K562 (cell line): ENCODE data around the gene GATB.

Experiments used
- BRF2 ChIP-seq: IDR thresholded peaks from 3 replicates; pipeline ENCODE4 v1.6.1; 2011; ENCODE audit warnings: borderline replicate concordance, mild to moderate bottlenecking; ENCODE audit not compliant: insufficient read length, insufficient read depth
- CREB1 ChIP-seq, 2 experiments: sonication (generic) in 1 of 2; formaldehyde crosslinking in 1 of 2; IDR thresholded peaks; 2 replicates each; pipeline versions ENCODE4 v1.6.1 to v1.8.0; 2012 to 2022; ENCODE audit warnings: inconsistent platforms in 1 of 2, mild to moderate bottlenecking in 1 of 2, missing genetic modification reagents in 1 of 2, moderate library complexity in 1 of 2
- FOXM1 ChIP-seq, 2 experiments: fragments of 450-650 bp in 1 of 2; sonication (generic) in 1 of 2; formaldehyde crosslinking in 1 of 2; IDR thresholded peaks; 2 replicates each; pipeline versions ENCODE4 v1.6.1 to v1.9.0; 2017 to 2022; ENCODE audit warnings: low read depth in 2 of 2, mild to moderate bottlenecking in 2 of 2, missing genetic modification reagents in 1 of 2, moderate library complexity in 1 of 2
- HCFC1 ChIP-seq: IDR thresholded peaks from 2 replicates; pipeline ENCODE4 v1.6.1; 2012; ENCODE audit warnings: low read depth, low read length, improper control_type of control experiment
- MYC ChIP-seq, 2 experiments: fragments of 250-450 bp in 1 of 2; sonication (Bioruptor Pico) in 1 of 2; IDR thresholded peaks; 2 replicates each; pipeline versions ENCODE4 v1.5.1 to v1.6.1; 2012 to 2021; ENCODE audit warnings: low read depth in 2 of 2, borderline replicate concordance in 1 of 2, improper control_type of control experiment in 1 of 2, low read length in 1 of 2, mild to moderate bottlenecking in 1 of 2, moderate library complexity in 1 of 2
- PHF8 ChIP-seq: fragments of 200-600 bp; sonication (generic); IDR thresholded peaks from 2 replicates; pipeline ENCODE4 v1.6.1; 2012; ENCODE audit warnings: mixed run types, mild to moderate bottlenecking, inconsistent platforms, low read length, moderate library complexity, borderline replicate concordance
- RFX5 ChIP-seq: IDR thresholded peaks from 2 replicates; pipeline ENCODE4 v1.6.1; 2011; ENCODE audit warnings: low read depth, mild to moderate bottlenecking, improper control_type of control experiment, low read length
- SMARCE1 ChIP-seq: fragments of 450-650 bp; IDR thresholded peaks from 2 replicates; pipeline ENCODE4 v1.7.1; 2016; ENCODE audit warnings: mild to moderate bottlenecking
- SPI1 ChIP-seq: IDR thresholded peaks from 2 replicates; pipeline ENCODE4 v1.6.1; 2011; ENCODE audit warnings: low read depth, low read length, control low read depth, borderline replicate concordance
- TAF1 ChIP-seq: IDR thresholded peaks from 2 replicates; pipeline ENCODE4 v1.6.1; 2011; ENCODE audit warnings: mild to moderate bottlenecking, low read length, moderate library complexity; ENCODE audit not compliant: insufficient read depth, control insufficient read depth, severe bottlenecking; ENCODE audit errors: extremely low read depth
- ZNF696 ChIP-seq: fragments of 250-450 bp; sonication (Bioruptor Pico); conservative IDR thresholded peaks from 2 replicates; pipeline ENCODE4 v1.4.0; 2020; ENCODE audit warnings: mild to moderate bottlenecking, moderate library complexity
- ZNF830 ChIP-seq: fragments of 250-450 bp; sonication (Bioruptor Pico); IDR thresholded peaks from 2 replicates; pipeline ENCODE4 v1.5.0; 2021; ENCODE audit warnings: mild to moderate bottlenecking
- TF ChIP-seq, protein P1 (sequence below): fragments of 250-450 bp; sonication (Bioruptor Pico); IDR thresholded peaks from 2 replicates; pipeline ENCODE4 v1.9.0; 2021; ENCODE audit warnings: mild to moderate bottlenecking

DNA sequence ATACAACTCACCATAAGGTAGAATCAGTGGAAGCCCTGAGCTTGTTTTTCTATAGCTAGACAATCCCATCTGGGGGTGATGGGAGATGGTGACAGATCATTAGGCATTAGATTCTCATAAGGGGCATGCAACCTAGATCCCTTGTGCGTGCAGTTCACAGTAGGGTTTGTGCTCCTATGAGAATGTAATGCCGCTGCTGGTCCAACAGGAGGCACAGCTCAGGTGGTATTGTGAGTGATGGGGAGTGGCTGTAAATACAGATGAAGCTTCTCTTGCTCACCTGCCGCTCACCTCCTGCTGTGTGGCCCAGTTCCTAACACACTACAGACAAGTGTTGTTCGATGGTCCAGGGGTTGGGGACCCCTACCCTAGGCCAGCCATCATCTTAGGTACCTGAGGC lies 5.9 kb upstream of the GATB start:
- no peak for TF ChIP-seq FOXM1 (IDR thresholded peaks at IDR 0.05; ENCODE audit: low read depth)
- TF ChIP-seq FOXM1 (CRISPR knock-in tag; IDR thresholded peaks at IDR 0.05; ENCODE audit: low read depth), result no peak
- TF ChIP-seq SMARCE1, result no peak
- TF ChIP-seq ZNF830 (CRISPR knock-in tag), result no peak
- no peak for TF ChIP-seq MYC (IDR thresholded peaks at IDR 0.05; ENCODE audit: low read depth, low read length)
- no peak for TF ChIP-seq MYC (CRISPR knock-in tag; IDR thresholded peaks at IDR 0.05; ENCODE audit: borderline replicate concordance, low read depth)
- TF ChIP-seq, protein P1, sequence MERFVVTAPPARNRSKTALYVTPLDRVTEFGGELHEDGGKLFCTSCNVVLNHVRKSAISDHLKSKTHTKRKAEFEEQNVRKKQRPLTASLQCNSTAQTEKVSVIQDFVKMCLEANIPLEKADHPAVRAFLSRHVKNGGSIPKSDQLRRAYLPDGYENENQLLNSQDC, result no peak
- TF ChIP-seq SPI1, result no peak
- TF ChIP-seq CREB1 (IDR thresholded peaks at IDR 0.05), result no peak
- TF ChIP-seq CREB1 (CRISPR knock-in tag; IDR thresholded peaks at IDR 0.05), result no peak
- no peak for TF ChIP-seq TAF1
- no peak for TF ChIP-seq ZNF696
- TF ChIP-seq RFX5, result no peak
- TF ChIP-seq PHF8, result no peak
- TF ChIP-seq BRF2, result no peak
- no peak for TF ChIP-seq HCFC1
